HepG2 (cell line): ENCODE results near the gene ZNF367. TPM values are rescaled to one million over a fixed set of nuclear protein-coding genes. Genes with fewer than 3 reads are reported as not detected.
A peak's percentile ranks its signal among the peaks of the same experiment; 100 is the strongest.

Source experiments
- ATF7-NPFF ChIP-seq: sonication (generic); formaldehyde crosslinking; IDR thresholded peaks from 2 replicates; pipeline ENCODE4 v1.8.1; 2023; ENCODE audit warnings: mild to moderate bottlenecking, low read depth, missing genetic modification reagents, moderate library complexity
- CHCHD3 ChIP-seq: sonication (generic); formaldehyde crosslinking; IDR thresholded peaks from 2 replicates; pipeline ENCODE4 v1.8.0; 2022; ENCODE audit warnings: mild to moderate bottlenecking, missing genetic modification reagents, moderate library complexity
- DMAP1 ChIP-seq: IDR thresholded peaks from 2 replicates; pipeline ENCODE4 v1.6.1; 2016
- E2F5 ChIP-seq: sonication (generic); formaldehyde crosslinking; conservative IDR thresholded peaks from 2 replicates; pipeline ENCODE4 v1.4.0; 2020; ENCODE audit warnings: missing genetic modification reagents
- KMT2A ChIP-seq: sonication (generic); formaldehyde crosslinking; IDR thresholded peaks from 2 replicates; pipeline ENCODE4 v1.4.0; 2020; ENCODE audit warnings: missing genetic modification reagents
- TMF1 ChIP-seq: sonication (generic); formaldehyde crosslinking; IDR thresholded peaks from 2 replicates; pipeline ENCODE4 v1.8.1; 2022; ENCODE audit warnings: low read depth, missing genetic modification reagents
- ZBED4 ChIP-seq: sonication (generic); formaldehyde crosslinking; IDR thresholded peaks from 2 replicates; pipeline ENCODE4 v1.4.0; 2020; ENCODE audit warnings: missing genetic modification reagents, borderline replicate concordance
- ZBTB37 ChIP-seq: sonication (generic); formaldehyde crosslinking; IDR thresholded peaks from 2 replicates; pipeline ENCODE4 v1.4.0; 2020; ENCODE audit warnings: mild to moderate bottlenecking, missing genetic modification reagents
- ZFAT ChIP-seq: sonication (generic); formaldehyde crosslinking; conservative IDR thresholded peaks from 2 replicates; pipeline ENCODE4 v1.8.1; 2023; ENCODE audit warnings: missing genetic modification reagents, inconsistent platforms
- ZFP90 ChIP-seq: sonication (generic); formaldehyde crosslinking; IDR thresholded peaks from 2 replicates; pipeline ENCODE4 v1.8.0; 2022; ENCODE audit warnings: missing genetic modification reagents, mild to moderate bottlenecking, inconsistent platforms, borderline replicate concordance
- ZNF350 ChIP-seq: sonication (generic); formaldehyde crosslinking; IDR thresholded peaks from 2 replicates; pipeline ENCODE4 v1.4.0; 2020; ENCODE audit warnings: mild to moderate bottlenecking, low read depth, missing genetic modification reagents, borderline replicate concordance
- ZNF430 ChIP-seq: sonication (generic); formaldehyde crosslinking; IDR thresholded peaks from 2 replicates; pipeline ENCODE4 v1.9.0; 2021; ENCODE audit warnings: mild to moderate bottlenecking, missing genetic modification reagents
- ZNF564 ChIP-seq: sonication (generic); formaldehyde crosslinking; IDR thresholded peaks from 2 replicates; pipeline ENCODE4 v1.8.1; 2023; ENCODE audit warnings: mild to moderate bottlenecking, missing genetic modification reagents
- ZNF784 ChIP-seq: sonication (generic); formaldehyde crosslinking; IDR thresholded peaks from 2 replicates; pipeline ENCODE4 v1.5.1; 2020; ENCODE audit warnings: missing genetic modification reagents, mild to moderate bottlenecking, borderline replicate concordance
- ZSCAN5A ChIP-seq: sonication (generic); formaldehyde crosslinking; IDR thresholded peaks from 2 replicates; pipeline ENCODE4 v1.8.0; 2022; ENCODE audit warnings: mild to moderate bottlenecking, missing genetic modification reagents, borderline replicate concordance
- ZUFSP ChIP-seq: sonication (generic); formaldehyde crosslinking; IDR thresholded peaks from 2 replicates; pipeline ENCODE4 v1.9.0; 2021; ENCODE audit warnings: missing genetic modification reagents, mild to moderate bottlenecking, borderline replicate concordance
- polyA plus RNA-seq, 8 experiments: library from polyadenylated mRNA; depleted of rRNA in 3 of 8; stranded (reverse) in 7 of 8; unstranded in 1 of 8; fragments of >200 nt; fragmentation: Illumina TruSeq in 4 of 8; extraction: Trizol in 4 of 8; gene quantifications; 2 replicates each; pipeline versions ENCODE4 v1.2.1 to v1.2.3, GENCODE V29; 2011 to 2016; ENCODE audit warnings: low read depth in 4 of 8, missing spikeins in 1 of 8, mixed read lengths in 1 of 8; ENCODE audit not compliant: insufficient read depth in 1 of 8
- total RNA-seq, 5 experiments: library from RNA; depleted of rRNA; stranded (reverse); fragments of >200 nt; fragmentation: Illumina TruSeq; extraction: Trizol; gene quantifications; 2 replicates each; pipeline ENCODE4 v1.2.3, GENCODE V29; 2016; ENCODE audit warnings: low read depth in 1 of 5

Gene ZNF367
- total and polyA plus RNA-seq, 2 of the 13 experiments (the other 11 are each of a cell fraction or from before 2014, with no cell fraction given): 2.9 to 7.7 TPM

GRCh38 chr9:96408409-96409280, 9.5 kb downstream of the ZNF367 start (continued):
- TF ChIP-seq E2F5: no peak
- TF ChIP-seq TMF1 (CRISPR knock-in tag): no peak
- TF ChIP-seq ZSCAN5A (CRISPR knock-in tag): peak; percentile 93; the same call in 1 of the 2 replicates
- no peak for TF ChIP-seq CHCHD3 (CRISPR knock-in tag)
- no peak for TF ChIP-seq ATF7-NPFF (CRISPR knock-in tag)
- no peak for TF ChIP-seq DMAP1 (CRISPR knock-in tag)
- TF ChIP-seq ZNF784 (CRISPR knock-in tag): no peak
- no peak for TF ChIP-seq ZUFSP (CRISPR knock-in tag)
- no peak for TF ChIP-seq ZFP90 (CRISPR knock-in tag)
- no peak for TF ChIP-seq ZNF350 (CRISPR knock-in tag)
- no peak for TF ChIP-seq ZBED4 (CRISPR knock-in tag)
- TF ChIP-seq ZBTB37 (CRISPR knock-in tag): no peak
- no peak for TF ChIP-seq ZFAT (CRISPR knock-in tag)
- no peak for TF ChIP-seq ZNF564
- TF ChIP-seq KMT2A (CRISPR knock-in tag): 0 out of 2 replicates have a peak, but pooled peaks have one; percentile 23
- no peak for TF ChIP-seq ZNF430
